GM23338 (cell line): ENCODE results near the gene ELN. TPM values are rescaled to one million over a fixed set of nuclear protein-coding genes. Genes with fewer than 3 reads are reported as not detected.

Experiments used
- ATAC-seq: fragments of 200-7000 bp; cut with Tn5 transposase; 3 replicates; pipeline ENCODE4 v1.9.1; 2020
- DNase-seq: peaks from one replicate; pipeline ENCODE4 v3.0.0-alpha.2; 2015; ENCODE audit warnings: low spot score
- H2AFZ ChIP-seq: fragments of 200-600 bp; sonication (generic); 2 replicates; pipeline ENCODE4 v1.8.0; 2016; ENCODE audit warnings: antibody characterized with exemption, mild to moderate bottlenecking, moderate library complexity
- H3F3A ChIP-seq: fragments of 200-600 bp; sonication (generic); replicated peaks from 2 replicates; pipeline ENCODE4 v1.8.0; 2017; ENCODE audit warnings: antibody characterized with exemption, mixed run types, low read depth
- H3K27ac ChIP-seq: fragments of 200-600 bp; sonication (generic); 2 replicates; pipeline ENCODE4 v1.6.1; 2016; ENCODE audit warnings: low read depth
- H3K27me3 ChIP-seq: fragments of 200-600 bp; sonication (generic); 2 replicates; pipeline ENCODE4 v1.8.0; 2016; ENCODE audit warnings: mild to moderate bottlenecking, mixed run types, moderate library complexity; ENCODE audit not compliant: insufficient read depth
- H3K36me3 ChIP-seq: fragments of 200-600 bp; sonication (generic); 2 replicates; pipeline ENCODE4 v1.8.0; 2016; ENCODE audit warnings: mild to moderate bottlenecking; ENCODE audit not compliant: insufficient read depth
- H3K4me1 ChIP-seq: fragments of 200-600 bp; sonication (generic); 2 replicates; pipeline ENCODE4 v1.8.0; 2016; ENCODE audit warnings: mild to moderate bottlenecking, moderate library complexity; ENCODE audit not compliant: insufficient read depth
- H3K4me2 ChIP-seq: fragments of 200-600 bp; sonication (generic); 2 replicates; pipeline ENCODE4 v1.7.1; 2017; ENCODE audit warnings: mixed run types
- H3K4me3 ChIP-seq: fragments of 200-600 bp; sonication (generic); 2 replicates; pipeline ENCODE4 v1.6.1; 2016; ENCODE audit warnings: mixed run types
- H3K79me2 ChIP-seq: fragments of 200-600 bp; sonication (generic); replicated peaks from 2 replicates; pipeline ENCODE4 v1.8.0; 2017; ENCODE audit warnings: mild to moderate bottlenecking; ENCODE audit not compliant: insufficient read depth
- H3K9me2 ChIP-seq: fragments of 200-600 bp; sonication (generic); 2 replicates; pipeline ENCODE4 v1.8.0; 2017; ENCODE audit not compliant: insufficient read depth
- H4K20me1 ChIP-seq: fragments of 200-600 bp; sonication (generic); replicated peaks from 2 replicates; pipeline ENCODE4 v1.8.0; 2017; ENCODE audit warnings: mild to moderate bottlenecking; ENCODE audit not compliant: insufficient read depth
- H3K27ac Mint-ChIP-seq: 2 replicates; pipeline ENCODE4 v1.8.0; 2020; ENCODE audit warnings: inconsistent platforms, mild to moderate bottlenecking, moderate library complexity, mixed read lengths
- H3K27me3 Mint-ChIP-seq: 3 replicates; pipeline ENCODE4 v1.8.0; 2022; ENCODE audit warnings: low read depth, mild to moderate bottlenecking, moderate library complexity, mixed read lengths, inconsistent platforms; ENCODE audit not compliant: insufficient read depth, poor library complexity
- H3K36me3 Mint-ChIP-seq: 3 replicates; pipeline ENCODE4 v1.8.0; 2021; ENCODE audit warnings: low read depth, mild to moderate bottlenecking, inconsistent platforms, moderate library complexity, mixed read lengths
- H3K4me1 Mint-ChIP-seq: 3 replicates; pipeline ENCODE4 v1.8.0; 2020; ENCODE audit warnings: mild to moderate bottlenecking, inconsistent platforms, mixed read lengths
- H3K4me3 Mint-ChIP-seq: 3 replicates; pipeline ENCODE4 v1.8.0; 2021; ENCODE audit warnings: moderate library complexity, mild to moderate bottlenecking, inconsistent platforms, mixed read lengths
- H3K9me3 Mint-ChIP-seq: 3 replicates; pipeline ENCODE4 v1.8.0; 2020; ENCODE audit warnings: moderate library complexity, mild to moderate bottlenecking, inconsistent platforms, mixed read lengths
- CREB1 ChIP-seq: fragments of 250-450 bp; sonication (Bioruptor Pico); IDR thresholded peaks from 2 replicates; pipeline ENCODE4 v1.5.0; 2020; ENCODE audit warnings: low read depth, mild to moderate bottlenecking, moderate library complexity
- ETS1 ChIP-seq: IDR thresholded peaks from 2 replicates; pipeline ENCODE4 v1.6.1; 2016; ENCODE audit warnings: antibody characterized with exemption
- EZH2 ChIP-seq: fragments of 200-600 bp; sonication (generic); IDR thresholded peaks from one replicate; pipeline ENCODE4 v1.8.0; 2017; ENCODE audit warnings: antibody characterized with exemption, mild to moderate bottlenecking, low read depth; ENCODE audit not compliant: unreplicated experiment
- EZH2phosphoT487 ChIP-seq: fragments of 200-600 bp; sonication (generic); IDR thresholded peaks from one replicate; pipeline ENCODE4 v1.8.1; 2018; ENCODE audit warnings: antibody characterized with exemption; ENCODE audit not compliant: unreplicated experiment
- JUNB ChIP-seq: IDR thresholded peaks from one replicate; pipeline ENCODE4 v1.6.1; 2016; ENCODE audit warnings: antibody characterized with exemption; ENCODE audit not compliant: unreplicated experiment
- NANOG ChIP-seq: IDR thresholded peaks from 2 replicates; pipeline ENCODE4 v1.6.1; 2016; ENCODE audit warnings: antibody characterized with exemption, borderline replicate concordance
- POLR2AphosphoS5 ChIP-seq: IDR thresholded peaks from 2 replicates; pipeline ENCODE4 v1.6.1; 2016; ENCODE audit warnings: antibody characterized with exemption, low read depth
- REST ChIP-seq: IDR thresholded peaks from one replicate; pipeline ENCODE4 v1.6.1; 2018; ENCODE audit warnings: antibody characterized with exemption; ENCODE audit not compliant: unreplicated experiment
- STAT1 ChIP-seq: IDR thresholded peaks from one replicate; pipeline ENCODE4 v1.6.1; 2016; ENCODE audit warnings: antibody characterized with exemption; ENCODE audit not compliant: unreplicated experiment
- ZNF114 ChIP-seq: fragments of 250-450 bp; sonication (Bioruptor Pico); IDR thresholded peaks from 2 replicates; pipeline ENCODE4 v1.5.0; 2020; ENCODE audit warnings: mild to moderate bottlenecking, moderate library complexity
- ZNF331 ChIP-seq: fragments of 250-450 bp; sonication (Bioruptor Pico); IDR thresholded peaks from 2 replicates; pipeline ENCODE4 v1.5.0; 2020; ENCODE audit warnings: low read depth, mild to moderate bottlenecking, moderate library complexity
- polyA plus RNA-seq: library from polyadenylated mRNA; unstranded; fragments of >200 nt; fragmentation: Nextera tagmentation; extraction: Ambion mirVana; gene quantifications from 2 replicates; pipeline ENCODE4 v1.2.1, GENCODE V29; 2016
- total RNA-seq: library from RNA; depleted of rRNA; stranded (reverse); fragments of >200 nt; shearing (Covaris generic); gene quantifications from 2 replicates; pipeline ENCODE4 v1.2.3, GENCODE V29; 2014
- TF ChIP-seq, protein P1 (sequence below), 2 experiments: fragments of 200-600 bp in 1 of 2; sonication (generic) in 1 of 2; conservative IDR thresholded peaks; 2 replicates each; pipeline versions ENCODE4 v1.5.1 to v1.6.1; 2016 to 2017; ENCODE audit warnings: antibody characterized with exemption in 2 of 2, low read depth in 2 of 2, mild to moderate bottlenecking in 2 of 2, moderate library complexity in 1 of 2
- TF ChIP-seq, protein P2 (sequence below): fragments of 250-450 bp; sonication (Bioruptor Pico); IDR thresholded peaks from 2 replicates; pipeline ENCODE4 v1.5.0; 2020; ENCODE audit warnings: mild to moderate bottlenecking, moderate library complexity

Gene ELN
- total and polyA plus RNA-seq, 2 experiments from 2014 or later = 1.1 to 5.6 TPM

DNA sequence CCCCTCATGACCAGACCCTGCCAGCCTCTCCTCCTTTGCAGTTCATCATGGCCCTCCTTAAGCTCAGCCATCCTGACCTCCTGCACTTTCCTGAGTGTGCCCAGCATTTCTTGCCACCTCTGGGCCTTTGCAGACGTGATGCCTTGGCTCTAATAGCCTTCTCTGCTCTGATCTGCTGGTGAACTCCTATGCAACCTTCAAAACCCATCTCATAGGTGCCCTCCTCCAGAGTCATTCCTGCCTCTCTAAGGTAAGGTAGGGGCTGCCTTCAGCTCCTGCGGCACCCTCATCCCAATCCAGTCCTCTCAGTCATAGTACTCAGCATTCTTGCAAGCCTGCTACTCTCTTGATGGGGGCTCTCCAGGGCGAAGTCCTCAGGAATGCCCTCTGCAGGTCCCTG, 19.3 kb upstream of the ELN start:
- no peaks in the 10 kb centered on the region for H4K20me1 ChIP-seq
- Mint-ChIP-seq H3K4me1 (no peaks in the 10 kb centered on the region; the same call in 2 of the 3 replicates), H3K4me3 (no peak overlapping the region), H3K27ac (no peak overlapping the region; the same call in 1 of the 2 replicates), H3K27me3 (peaks cover 10% of the 10 kb centered on the region), H3K9me3 (no peaks in the 10 kb centered on the region), H3K36me3 (no peaks in the 10 kb centered on the region)
- H3K4me2 ChIP-seq = no peak overlapping the region
- no peak overlapping the region for H2AFZ ChIP-seq
- no peak overlapping the region for H3K27ac ChIP-seq
- H3K27me3 ChIP-seq = no peaks in the 10 kb centered on the region
- H3F3A ChIP-seq = no peaks in the 10 kb centered on the region
- H3K4me3 ChIP-seq = no peak overlapping the region
- H3K36me3 ChIP-seq = no peaks in the 10 kb centered on the region
- ATAC-seq = no peak
- TF ChIP-seq ZNF114 (CRISPR knock-in tag) (no peak), CREB1 (CRISPR knock-in tag) (no peak), ZNF331 (CRISPR knock-in tag) (no peak), NANOG (no peak), POLR2AphosphoS5 (no peak), EZH2phosphoT487 (no peak), REST (no peak), JUNB (no peak), STAT1 (no peak), EZH2 (no peak), ETS1 (no peak)
- TF ChIP-seq, protein P1, sequence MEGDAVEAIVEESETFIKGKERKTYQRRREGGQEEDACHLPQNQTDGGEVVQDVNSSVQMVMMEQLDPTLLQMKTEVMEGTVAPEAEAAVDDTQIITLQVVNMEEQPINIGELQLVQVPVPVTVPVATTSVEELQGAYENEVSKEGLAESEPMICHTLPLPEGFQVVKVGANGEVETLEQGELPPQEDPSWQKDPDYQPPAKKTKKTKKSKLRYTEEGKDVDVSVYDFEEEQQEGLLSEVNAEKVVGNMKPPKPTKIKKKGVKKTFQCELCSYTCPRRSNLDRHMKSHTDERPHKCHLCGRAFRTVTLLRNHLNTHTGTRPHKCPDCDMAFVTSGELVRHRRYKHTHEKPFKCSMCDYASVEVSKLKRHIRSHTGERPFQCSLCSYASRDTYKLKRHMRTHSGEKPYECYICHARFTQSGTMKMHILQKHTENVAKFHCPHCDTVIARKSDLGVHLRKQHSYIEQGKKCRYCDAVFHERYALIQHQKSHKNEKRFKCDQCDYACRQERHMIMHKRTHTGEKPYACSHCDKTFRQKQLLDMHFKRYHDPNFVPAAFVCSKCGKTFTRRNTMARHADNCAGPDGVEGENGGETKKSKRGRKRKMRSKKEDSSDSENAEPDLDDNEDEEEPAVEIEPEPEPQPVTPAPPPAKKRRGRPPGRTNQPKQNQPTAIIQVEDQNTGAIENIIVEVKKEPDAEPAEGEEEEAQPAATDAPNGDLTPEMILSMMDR (conservative IDR thresholded peaks at IDR 0.05; ENCODE audit: low read depth in 2 of 2) = no peak
- TF ChIP-seq, protein P2, sequence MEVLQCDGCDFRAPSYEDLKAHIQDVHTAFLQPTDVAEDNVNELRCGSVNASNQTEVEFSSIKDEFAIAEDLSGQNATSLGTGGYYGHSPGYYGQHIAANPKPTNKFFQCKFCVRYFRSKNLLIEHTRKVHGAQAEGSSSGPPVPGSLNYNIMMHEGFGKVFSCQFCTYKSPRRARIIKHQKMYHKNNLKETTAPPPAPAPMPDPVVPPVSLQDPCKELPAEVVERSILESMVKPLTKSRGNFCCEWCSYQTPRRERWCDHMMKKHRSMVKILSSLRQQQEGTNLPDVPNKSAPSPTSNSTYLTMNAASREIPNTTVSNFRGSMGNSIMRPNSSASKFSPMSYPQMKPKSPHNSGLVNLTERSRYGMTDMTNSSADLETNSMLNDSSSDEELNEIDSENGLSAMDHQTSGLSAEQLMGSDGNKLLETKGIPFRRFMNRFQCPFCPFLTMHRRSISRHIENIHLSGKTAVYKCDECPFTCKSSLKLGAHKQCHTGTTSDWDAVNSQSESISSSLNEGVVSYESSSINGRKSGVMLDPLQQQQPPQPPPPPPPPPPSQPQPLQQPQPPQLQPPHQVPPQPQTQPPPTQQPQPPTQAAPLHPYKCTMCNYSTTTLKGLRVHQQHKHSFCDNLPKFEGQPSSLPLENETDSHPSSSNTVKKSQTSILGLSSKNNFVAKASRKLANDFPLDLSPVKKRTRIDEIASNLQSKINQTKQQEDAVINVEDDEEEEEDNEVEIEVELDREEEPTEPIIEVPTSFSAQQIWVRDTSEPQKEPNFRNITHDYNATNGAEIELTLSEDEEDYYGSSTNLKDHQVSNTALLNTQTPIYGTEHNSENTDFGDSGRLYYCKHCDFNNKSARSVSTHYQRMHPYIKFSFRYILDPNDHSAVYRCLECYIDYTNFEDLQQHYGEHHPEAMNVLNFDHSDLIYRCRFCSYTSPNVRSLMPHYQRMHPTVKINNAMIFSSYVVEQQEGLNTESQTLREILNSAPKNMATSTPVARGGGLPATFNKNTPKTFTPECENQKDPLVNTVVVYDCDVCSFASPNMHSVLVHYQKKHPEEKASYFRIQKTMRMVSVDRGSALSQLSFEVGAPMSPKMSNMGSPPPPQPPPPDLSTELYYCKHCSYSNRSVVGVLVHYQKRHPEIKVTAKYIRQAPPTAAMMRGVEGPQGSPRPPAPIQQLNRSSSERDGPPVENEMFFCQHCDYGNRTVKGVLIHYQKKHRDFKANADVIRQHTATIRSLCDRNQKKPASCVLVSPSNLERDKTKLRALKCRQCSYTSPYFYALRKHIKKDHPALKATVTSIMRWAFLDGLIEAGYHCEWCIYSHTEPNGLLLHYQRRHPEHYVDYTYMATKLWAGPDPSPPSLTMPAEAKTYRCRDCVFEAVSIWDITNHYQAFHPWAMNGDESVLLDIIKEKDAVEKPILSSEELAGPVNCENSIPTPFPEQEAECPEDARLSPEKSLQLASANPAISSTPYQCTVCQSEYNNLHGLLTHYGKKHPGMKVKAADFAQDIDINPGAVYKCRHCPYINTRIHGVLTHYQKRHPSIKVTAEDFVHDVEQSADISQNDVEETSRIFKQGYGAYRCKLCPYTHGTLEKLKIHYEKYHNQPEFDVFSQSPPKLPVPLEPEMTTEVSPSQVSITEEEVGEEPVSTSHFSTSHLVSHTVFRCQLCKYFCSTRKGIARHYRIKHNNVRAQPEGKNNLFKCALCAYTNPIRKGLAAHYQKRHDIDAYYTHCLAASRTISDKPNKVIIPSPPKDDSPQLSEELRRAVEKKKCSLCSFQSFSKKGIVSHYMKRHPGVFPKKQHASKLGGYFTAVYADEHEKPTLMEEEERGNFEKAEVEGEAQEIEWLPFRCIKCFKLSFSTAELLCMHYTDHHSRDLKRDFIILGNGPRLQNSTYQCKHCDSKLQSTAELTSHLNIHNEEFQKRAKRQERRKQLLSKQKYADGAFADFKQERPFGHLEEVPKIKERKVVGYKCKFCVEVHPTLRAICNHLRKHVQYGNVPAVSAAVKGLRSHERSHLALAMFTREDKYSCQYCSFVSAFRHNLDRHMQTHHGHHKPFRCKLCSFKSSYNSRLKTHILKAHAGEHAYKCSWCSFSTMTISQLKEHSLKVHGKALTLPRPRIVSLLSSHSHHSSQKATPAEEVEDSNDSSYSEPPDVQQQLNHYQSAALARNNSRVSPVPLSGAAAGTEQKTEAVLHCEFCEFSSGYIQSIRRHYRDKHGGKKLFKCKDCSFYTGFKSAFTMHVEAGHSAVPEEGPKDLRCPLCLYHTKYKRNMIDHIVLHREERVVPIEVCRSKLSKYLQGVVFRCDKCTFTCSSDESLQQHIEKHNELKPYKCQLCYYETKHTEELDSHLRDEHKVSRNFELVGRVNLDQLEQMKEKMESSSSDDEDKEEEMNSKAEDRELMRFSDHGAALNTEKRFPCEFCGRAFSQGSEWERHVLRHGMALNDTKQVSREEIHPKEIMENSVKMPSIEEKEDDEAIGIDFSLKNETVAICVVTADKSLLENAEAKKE = no peak
- H3K79me2 ChIP-seq = no peaks in the 10 kb centered on the region
- H3K4me1 ChIP-seq = no peaks in the 10 kb centered on the region
- DNase-seq = no peak
- H3K9me2 ChIP-seq = no peaks in the 10 kb centered on the region
